ENCODE data around the gene TTC7B.

DNA sequence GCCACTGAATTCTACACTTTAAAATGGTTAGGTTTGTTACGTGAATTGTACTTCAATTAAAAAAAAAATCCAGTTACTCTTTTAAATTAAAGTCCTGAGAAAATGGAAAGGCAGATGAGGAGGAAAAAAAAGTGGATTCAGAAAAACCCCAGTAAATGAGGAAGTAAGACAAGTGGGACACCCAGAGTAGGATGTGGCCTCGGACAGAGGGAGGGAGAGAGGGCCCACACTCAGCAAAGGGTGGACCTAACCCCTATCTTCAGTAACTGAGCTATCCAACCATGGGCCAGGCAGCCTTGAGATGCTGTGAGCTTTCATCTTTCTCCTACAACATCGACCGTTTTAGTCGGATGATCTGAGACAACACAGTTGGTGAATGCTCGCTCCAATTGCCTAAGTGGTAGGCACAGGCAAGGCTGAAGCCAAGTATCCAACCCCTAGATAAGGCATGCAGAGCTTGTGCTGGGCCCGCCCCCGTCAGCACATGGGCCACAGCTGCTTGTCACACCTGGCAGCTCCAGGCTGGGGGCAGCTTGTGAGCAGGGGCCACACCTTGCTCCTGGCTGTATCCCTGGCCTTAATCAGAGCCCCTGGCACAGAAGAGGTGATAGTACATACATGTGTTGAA, 142.1 kb downstream of the TTC7B start:
- no peak for TF ChIP-seq YY1 (IDR thresholded peaks at IDR 0.05; ENCODE audit: insufficient read depth, insufficient read length)
- no peak for TF ChIP-seq ZNF274 (IDR thresholded peaks at IDR 0.05; ENCODE audit: low read depth, low read length)

Data from NT2/D1 (cell line).